Measurements from ENCODE around the gene TPSAB1.
"Not testable (repeated sequence)": the region's sequence is repeated elsewhere in the genome, so short reads cannot be mapped to it uniquely, and the experiment has no call there.

The TPSAB1 gene

DNA sequence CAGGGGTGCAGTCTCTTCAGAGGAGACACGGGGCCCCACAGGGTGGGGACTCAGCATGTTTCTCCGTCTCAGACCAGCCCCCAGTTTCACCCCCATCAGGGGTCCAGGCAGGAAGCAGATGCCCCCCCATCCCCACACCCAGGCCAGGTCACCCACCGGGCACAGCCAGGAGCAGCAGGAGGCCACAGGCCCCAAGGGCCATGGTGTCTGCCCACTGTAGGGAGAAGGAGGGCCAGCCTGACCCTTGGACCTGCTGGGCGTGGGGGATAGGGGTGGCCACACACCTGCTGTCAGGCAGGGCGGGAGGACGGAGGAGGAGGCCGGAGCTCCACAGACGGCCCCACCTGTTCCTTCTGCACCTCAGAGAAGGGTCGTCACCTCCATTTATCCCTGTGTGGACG, 15.5 kb upstream of the TPSAB1 start, which contains the start of gene TPSG1:
TSS of gene TPSG1 (minus strand) at position 218 of the 401 bp plus-strand sequence. CDS start at position 202, 16 bp downstream.
- Histone ChIP-seq H3K4me2 (no peak within 1 kb of the TSS), H2AFZ (ENCODE audit: low read depth) (no peak within 1 kb of the TSS), H3K27me3 (ENCODE audit: insufficient read depth, low read depth) (peaks cover 66% of the 10 kb centered on the region), H3K79me2 (ENCODE audit: insufficient read depth, low read depth) (no peaks in the 10 kb centered on the region), H4K20me1 (ENCODE audit: insufficient read depth) (no peaks in the 10 kb centered on the region), H3K9ac (no peak within 1 kb of the TSS), H3K36me3 (ENCODE audit: insufficient read depth) (no peaks in the 10 kb centered on the region), H3K27ac (no peak within 1 kb of the TSS), H3K4me1 (ENCODE audit: low read depth, poor library complexity, severe bottlenecking) (no peaks in the 10 kb centered on the region), H3K4me3 (IDR thresholded peaks at IDR 0.05; ENCODE audit: insufficient read depth, low read depth, low read length) (no peak within 1 kb of the TSS)
- TF ChIP-seq, protein P1, sequence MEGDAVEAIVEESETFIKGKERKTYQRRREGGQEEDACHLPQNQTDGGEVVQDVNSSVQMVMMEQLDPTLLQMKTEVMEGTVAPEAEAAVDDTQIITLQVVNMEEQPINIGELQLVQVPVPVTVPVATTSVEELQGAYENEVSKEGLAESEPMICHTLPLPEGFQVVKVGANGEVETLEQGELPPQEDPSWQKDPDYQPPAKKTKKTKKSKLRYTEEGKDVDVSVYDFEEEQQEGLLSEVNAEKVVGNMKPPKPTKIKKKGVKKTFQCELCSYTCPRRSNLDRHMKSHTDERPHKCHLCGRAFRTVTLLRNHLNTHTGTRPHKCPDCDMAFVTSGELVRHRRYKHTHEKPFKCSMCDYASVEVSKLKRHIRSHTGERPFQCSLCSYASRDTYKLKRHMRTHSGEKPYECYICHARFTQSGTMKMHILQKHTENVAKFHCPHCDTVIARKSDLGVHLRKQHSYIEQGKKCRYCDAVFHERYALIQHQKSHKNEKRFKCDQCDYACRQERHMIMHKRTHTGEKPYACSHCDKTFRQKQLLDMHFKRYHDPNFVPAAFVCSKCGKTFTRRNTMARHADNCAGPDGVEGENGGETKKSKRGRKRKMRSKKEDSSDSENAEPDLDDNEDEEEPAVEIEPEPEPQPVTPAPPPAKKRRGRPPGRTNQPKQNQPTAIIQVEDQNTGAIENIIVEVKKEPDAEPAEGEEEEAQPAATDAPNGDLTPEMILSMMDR (conservative IDR thresholded peaks at IDR 0.05; ENCODE audit: low read depth, low read length) = no peak

DNA sequence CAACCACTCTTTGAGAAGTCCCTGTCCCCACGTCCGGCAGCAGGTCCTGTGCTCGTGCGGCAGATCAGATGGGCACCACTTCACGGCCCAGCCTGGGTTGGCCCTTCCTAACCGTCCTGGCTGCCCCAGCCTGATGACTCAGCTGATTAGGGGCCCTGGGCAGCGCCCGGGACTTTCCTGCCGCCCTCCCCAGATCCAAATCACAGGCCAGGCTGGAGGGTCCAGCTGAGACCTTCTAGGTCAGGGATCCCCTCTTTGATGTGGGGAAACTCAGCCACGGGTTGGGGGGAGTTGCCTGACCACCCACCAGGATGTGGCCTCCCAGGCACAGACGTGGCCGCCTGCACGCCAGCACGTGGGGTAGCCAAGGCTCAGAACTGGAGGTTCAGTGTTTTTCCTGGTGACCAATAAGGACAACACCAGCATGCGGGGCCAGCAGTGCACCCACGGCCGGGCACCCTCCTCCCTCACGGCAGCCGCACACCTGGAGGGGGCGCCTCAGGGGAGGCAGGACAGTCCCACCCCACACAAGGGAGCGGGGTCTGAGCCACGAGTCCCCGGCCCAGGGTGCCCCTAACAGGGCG, 14.7 kb upstream of the TPSAB1 start:
- H2AFZ ChIP-seq (ENCODE audit: low read depth); H3K36me3 ChIP-seq (ENCODE audit: insufficient read depth); H3K4me3 ChIP-seq (IDR thresholded peaks at IDR 0.05; ENCODE audit: insufficient read depth, low read depth, low read length); H3K79me2 ChIP-seq (ENCODE audit: insufficient read depth, low read depth); H3K9ac ChIP-seq; H4K20me1 ChIP-seq (ENCODE audit: insufficient read depth); H3K4me1 ChIP-seq (ENCODE audit: low read depth, poor library complexity, severe bottlenecking); H3K4me2 ChIP-seq; H3K27ac ChIP-seq: not testable (repeated sequence)
- peaks cover 59% of the 10 kb centered on the region for H3K27me3 ChIP-seq (ENCODE audit: insufficient read depth, low read depth)

DNA sequence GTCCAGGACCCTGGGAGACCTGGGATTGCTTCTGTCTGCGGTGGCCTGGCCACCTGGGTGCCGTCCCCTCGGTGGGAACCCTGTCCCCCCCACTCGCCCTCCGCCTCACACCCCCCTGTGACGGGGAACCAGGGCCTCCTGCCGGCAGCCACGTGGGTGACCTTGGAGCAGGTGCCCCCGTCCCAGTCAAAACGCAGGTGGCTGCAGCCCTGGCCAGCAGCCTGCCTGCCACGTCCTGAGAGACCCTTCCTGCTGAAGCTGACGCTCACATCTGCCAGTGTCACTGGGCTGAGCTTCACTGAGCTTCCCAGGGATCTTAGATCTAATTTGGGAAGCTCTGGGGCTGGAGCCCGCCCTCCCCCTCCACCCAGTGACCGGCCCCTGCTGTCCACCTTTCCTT, 13.8 kb upstream of the TPSAB1 start:
- not testable (repeated sequence) for H3K4me1 ChIP-seq (ENCODE audit: low read depth, poor library complexity, severe bottlenecking)

DNA sequence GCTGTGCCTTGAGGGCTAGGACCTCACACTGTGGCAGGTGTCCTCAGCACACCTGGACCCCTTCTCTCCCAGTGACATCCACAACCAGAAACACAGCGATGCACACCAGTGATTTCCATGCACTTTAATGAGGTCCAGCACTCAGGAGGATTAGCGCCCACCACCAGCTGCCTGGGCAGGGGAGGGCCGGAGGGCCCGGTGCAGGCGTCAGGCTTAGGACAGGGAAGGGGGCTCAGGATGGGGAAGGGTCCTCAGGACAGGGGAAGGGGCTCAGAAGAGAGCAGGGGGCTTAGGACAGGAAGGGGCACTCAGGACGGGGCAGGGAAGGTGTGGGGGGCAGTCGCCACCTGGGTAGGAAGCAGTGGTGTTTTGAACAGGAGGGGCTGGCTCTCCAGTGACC, 12.3 kb upstream of the TPSAB1 start:
- not testable (repeated sequence) for H4K20me1 ChIP-seq (ENCODE audit: insufficient read depth); H3K27ac ChIP-seq; H3K36me3 ChIP-seq (ENCODE audit: insufficient read depth)

More for the DNA sequence above, 13.8 kb upstream of the TPSAB1 start:
- not testable (repeated sequence) for H2AFZ ChIP-seq (ENCODE audit: low read depth); H4K20me1 ChIP-seq (ENCODE audit: insufficient read depth); H3K27ac ChIP-seq; H3K4me2 ChIP-seq; H3K79me2 ChIP-seq (ENCODE audit: insufficient read depth, low read depth); H3K4me3 ChIP-seq (IDR thresholded peaks at IDR 0.05; ENCODE audit: insufficient read depth, low read depth, low read length); H3K9ac ChIP-seq; H3K36me3 ChIP-seq (ENCODE audit: insufficient read depth)
- H3K27me3 ChIP-seq (ENCODE audit: insufficient read depth, low read depth) = peaks cover 50% of the 10 kb centered on the region

DNA sequence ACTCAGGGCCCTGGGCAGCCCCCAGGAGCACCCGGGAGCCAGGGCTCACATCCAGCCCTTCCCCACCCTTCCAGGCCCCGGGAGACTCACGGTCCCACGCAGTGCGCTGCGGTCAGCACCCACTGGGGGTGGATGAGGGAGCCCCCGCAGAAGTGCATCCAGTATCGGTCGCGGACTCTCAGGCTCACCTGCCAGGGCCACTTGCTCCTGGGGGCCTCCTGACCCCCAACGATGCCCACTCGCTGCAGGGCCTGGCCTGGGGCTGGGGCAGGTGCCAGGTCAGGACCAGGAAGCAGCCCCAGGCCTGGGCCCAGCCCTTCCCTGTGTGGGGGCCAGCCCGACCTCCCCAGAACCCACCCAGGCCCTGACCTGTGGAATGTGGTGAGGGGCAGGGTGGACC, 11.0 kb upstream of the TPSAB1 start:
- not testable (repeated sequence) for H3K4me3 ChIP-seq (IDR thresholded peaks at IDR 0.05; ENCODE audit: insufficient read depth, low read depth, low read length); H3K79me2 ChIP-seq (ENCODE audit: insufficient read depth, low read depth); H2AFZ ChIP-seq (ENCODE audit: low read depth); H4K20me1 ChIP-seq (ENCODE audit: insufficient read depth); H3K9ac ChIP-seq; H3K4me2 ChIP-seq; H3K27ac ChIP-seq; H3K36me3 ChIP-seq (ENCODE audit: insufficient read depth); H3K4me1 ChIP-seq (ENCODE audit: low read depth, poor library complexity, severe bottlenecking)
- peaks cover 24% of the 10 kb centered on the region for H3K27me3 ChIP-seq (ENCODE audit: insufficient read depth, low read depth)

More for the DNA sequence above, 12.3 kb upstream of the TPSAB1 start:
- H3K4me3 ChIP-seq (IDR thresholded peaks at IDR 0.05; ENCODE audit: insufficient read depth, low read depth, low read length); H3K79me2 ChIP-seq (ENCODE audit: insufficient read depth, low read depth); H3K9ac ChIP-seq; H3K4me1 ChIP-seq (ENCODE audit: low read depth, poor library complexity, severe bottlenecking); H2AFZ ChIP-seq (ENCODE audit: low read depth); H3K4me2 ChIP-seq: not testable (repeated sequence)
- H3K27me3 ChIP-seq (ENCODE audit: insufficient read depth, low read depth) = peaks cover 35% of the 10 kb centered on the region

DNA sequence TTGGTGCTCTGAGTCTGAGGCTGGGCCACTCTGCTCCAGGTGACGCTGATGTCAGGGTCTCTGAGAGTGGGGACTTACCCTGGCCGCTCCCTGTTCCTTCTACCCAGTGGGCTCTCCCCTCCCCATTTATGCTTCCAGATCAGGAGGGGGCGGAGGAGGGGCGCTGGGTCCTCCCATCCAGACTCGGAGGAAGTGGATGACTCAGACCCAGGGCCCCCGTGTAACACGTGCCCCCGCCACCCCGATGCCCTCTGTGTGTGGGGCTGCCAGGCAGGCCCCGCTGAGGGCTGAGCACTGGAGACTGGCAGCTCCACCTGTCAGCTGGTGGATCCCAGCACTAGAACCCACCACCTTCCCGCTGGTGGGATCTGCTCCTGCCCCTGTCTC, 10.4 kb upstream of the TPSAB1 start, which contains the start of gene TPSB2:
TSS of gene TPSB2 (minus strand) at position 101 of the 387 bp plus-strand sequence. CDS start 233 bp downstream, outside the sequence.
- not testable (repeated sequence) for H3K4me1 ChIP-seq (ENCODE audit: low read depth, poor library complexity, severe bottlenecking); H4K20me1 ChIP-seq (ENCODE audit: insufficient read depth); H3K36me3 ChIP-seq (ENCODE audit: insufficient read depth); H3K9ac ChIP-seq; H3K27ac ChIP-seq; H2AFZ ChIP-seq (ENCODE audit: low read depth); H3K79me2 ChIP-seq (ENCODE audit: insufficient read depth, low read depth); H3K4me3 ChIP-seq (IDR thresholded peaks at IDR 0.05; ENCODE audit: insufficient read depth, low read depth, low read length); H3K4me2 ChIP-seq
- H3K27me3 ChIP-seq (ENCODE audit: insufficient read depth, low read depth) = peaks cover 20% of the 10 kb centered on the region

DNA sequence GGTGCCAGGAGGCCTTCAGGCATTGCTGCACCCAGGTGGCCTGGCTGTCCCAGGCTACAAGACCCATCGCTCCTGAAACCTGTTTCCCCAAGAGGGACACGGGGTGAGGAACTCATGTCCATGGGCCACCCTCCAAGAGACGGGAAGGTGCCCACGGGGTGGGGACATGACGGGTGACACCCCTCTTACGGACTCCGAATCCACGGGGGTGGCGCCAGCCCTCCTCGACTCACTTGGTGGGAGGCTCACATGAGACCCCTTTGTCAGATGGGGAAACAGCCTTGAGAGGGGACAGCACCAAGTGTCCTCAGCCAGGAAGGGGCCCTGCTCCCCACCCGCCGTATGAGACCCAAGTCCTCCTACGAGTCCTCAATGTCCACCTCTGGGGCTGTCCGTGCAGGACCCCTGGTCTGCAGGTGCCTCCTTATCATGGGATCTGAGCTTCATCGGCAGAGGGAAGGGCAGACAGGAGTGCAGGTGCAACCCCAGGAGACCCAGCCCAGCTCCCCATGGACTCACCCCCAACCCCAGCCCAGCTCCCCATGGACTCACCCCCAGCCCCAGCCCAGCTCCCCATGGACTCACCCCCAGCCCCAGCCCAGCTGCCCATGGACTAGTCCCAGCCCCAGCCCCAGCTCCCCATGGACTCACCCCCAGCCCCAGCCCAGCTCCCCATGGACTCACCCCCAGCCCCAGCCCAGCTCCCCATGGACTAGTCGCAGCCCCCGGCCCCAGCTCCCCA, 9.9 kb upstream of the TPSAB1 start:
- H3K36me3 ChIP-seq (ENCODE audit: insufficient read depth); H3K4me1 ChIP-seq (ENCODE audit: low read depth, poor library complexity, severe bottlenecking); H3K4me3 ChIP-seq (IDR thresholded peaks at IDR 0.05; ENCODE audit: insufficient read depth, low read depth, low read length); H2AFZ ChIP-seq (ENCODE audit: low read depth); H3K4me2 ChIP-seq; H4K20me1 ChIP-seq (ENCODE audit: insufficient read depth); H3K9ac ChIP-seq; H3K79me2 ChIP-seq (ENCODE audit: insufficient read depth, low read depth); H3K27ac ChIP-seq: not testable (repeated sequence)
- H3K27me3 ChIP-seq (ENCODE audit: insufficient read depth, low read depth) = peaks cover 14% of the 10 kb centered on the region

DNA sequence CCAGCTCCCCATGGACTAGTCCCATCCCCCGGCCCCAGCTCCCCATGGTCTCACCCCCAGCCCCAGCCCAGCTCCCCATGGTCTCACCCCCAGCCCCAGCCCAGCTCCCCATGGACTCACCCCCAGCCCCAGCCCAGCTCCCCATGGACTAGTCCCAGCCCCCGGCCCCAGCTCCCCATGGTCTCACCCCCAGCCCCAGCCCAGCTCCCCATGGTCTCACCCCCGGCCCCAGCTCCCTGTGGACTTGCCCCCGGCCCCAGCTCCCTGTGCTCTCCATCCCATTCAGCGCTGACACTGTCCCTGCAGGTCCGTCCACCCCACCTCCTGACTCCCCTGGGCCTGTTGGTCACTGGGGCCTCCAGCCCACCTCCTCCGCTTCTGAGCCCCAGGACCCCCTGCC, 9.2 kb upstream of the TPSAB1 start:
- not testable (repeated sequence) for H2AFZ ChIP-seq (ENCODE audit: low read depth)

DNA sequence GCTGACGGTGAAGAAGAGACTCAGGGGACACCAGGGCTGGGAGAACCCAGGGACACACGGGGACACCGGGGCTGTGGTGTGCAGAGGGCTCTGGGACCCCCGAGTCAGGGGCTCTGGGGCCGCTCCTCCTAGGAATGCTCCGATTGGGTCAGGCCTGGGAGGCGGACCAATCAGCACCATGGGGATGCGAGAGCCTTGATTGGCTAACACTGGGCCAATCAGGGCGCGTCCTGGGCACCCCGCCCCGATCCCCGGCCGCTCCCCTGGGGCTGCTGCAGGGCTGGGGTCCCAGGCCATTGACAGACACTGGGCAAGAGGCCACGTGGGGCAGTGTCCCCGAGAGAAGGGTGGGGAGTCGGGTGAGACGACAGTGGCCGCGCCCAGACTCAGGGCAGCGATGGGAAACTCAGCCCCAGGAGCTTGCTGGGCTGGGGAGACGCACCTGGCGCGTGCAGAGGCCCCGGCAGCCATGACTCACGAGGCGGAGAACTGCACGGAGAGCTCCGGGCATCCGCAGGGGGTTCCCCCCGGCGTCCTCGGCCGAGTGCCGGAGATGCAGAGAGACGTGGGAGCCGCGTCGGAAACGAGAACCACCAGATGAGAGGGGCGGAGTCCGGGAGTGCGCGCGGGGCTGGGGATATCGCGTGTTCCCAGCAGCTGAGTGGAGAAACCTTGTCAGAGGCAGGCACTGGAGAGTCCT, 8.3 kb upstream of the TPSAB1 start:
- not testable (repeated sequence) for H3K4me1 ChIP-seq (ENCODE audit: low read depth, poor library complexity, severe bottlenecking); H3K79me2 ChIP-seq (ENCODE audit: insufficient read depth, low read depth); H2AFZ ChIP-seq (ENCODE audit: low read depth); H3K4me2 ChIP-seq; H3K9ac ChIP-seq; H3K36me3 ChIP-seq (ENCODE audit: insufficient read depth); H3K4me3 ChIP-seq (IDR thresholded peaks at IDR 0.05; ENCODE audit: insufficient read depth, low read depth, low read length); H3K27ac ChIP-seq; H3K27me3 ChIP-seq (ENCODE audit: insufficient read depth, low read depth); H4K20me1 ChIP-seq (ENCODE audit: insufficient read depth)

More for the DNA sequence above, 9.2 kb upstream of the TPSAB1 start:
- not testable (repeated sequence) for H3K9ac ChIP-seq; H3K4me1 ChIP-seq (ENCODE audit: low read depth, poor library complexity, severe bottlenecking); H3K79me2 ChIP-seq (ENCODE audit: insufficient read depth, low read depth); H3K36me3 ChIP-seq (ENCODE audit: insufficient read depth); H3K27ac ChIP-seq; H3K27me3 ChIP-seq (ENCODE audit: insufficient read depth, low read depth); H4K20me1 ChIP-seq (ENCODE audit: insufficient read depth); H3K4me3 ChIP-seq (IDR thresholded peaks at IDR 0.05; ENCODE audit: insufficient read depth, low read depth, low read length); H3K4me2 ChIP-seq
